Astrocyte (in vitro differentiated cells and primary cell): ENCODE results near the gene CTRB2.

Experiments used
- EZH2 ChIP-seq: IDR thresholded peaks from 2 replicates; pipeline ENCODE4 v1.6.1; 2012; ENCODE audit warnings: mild to moderate bottlenecking, low read length, inconsistent platforms; ENCODE audit not compliant: insufficient read depth
- TF ChIP-seq, protein P1 (sequence below): IDR thresholded peaks from 2 replicates; pipeline ENCODE4 v1.5.1; 2011; ENCODE audit warnings: low read depth, mild to moderate bottlenecking, inconsistent platforms, low read length, moderate library complexity; ENCODE audit not compliant: insufficient read depth

GRCh38 chr16:75188832-75189477 lies 18.0 kb downstream of the CTRB2 start:
- TF ChIP-seq, protein P1, sequence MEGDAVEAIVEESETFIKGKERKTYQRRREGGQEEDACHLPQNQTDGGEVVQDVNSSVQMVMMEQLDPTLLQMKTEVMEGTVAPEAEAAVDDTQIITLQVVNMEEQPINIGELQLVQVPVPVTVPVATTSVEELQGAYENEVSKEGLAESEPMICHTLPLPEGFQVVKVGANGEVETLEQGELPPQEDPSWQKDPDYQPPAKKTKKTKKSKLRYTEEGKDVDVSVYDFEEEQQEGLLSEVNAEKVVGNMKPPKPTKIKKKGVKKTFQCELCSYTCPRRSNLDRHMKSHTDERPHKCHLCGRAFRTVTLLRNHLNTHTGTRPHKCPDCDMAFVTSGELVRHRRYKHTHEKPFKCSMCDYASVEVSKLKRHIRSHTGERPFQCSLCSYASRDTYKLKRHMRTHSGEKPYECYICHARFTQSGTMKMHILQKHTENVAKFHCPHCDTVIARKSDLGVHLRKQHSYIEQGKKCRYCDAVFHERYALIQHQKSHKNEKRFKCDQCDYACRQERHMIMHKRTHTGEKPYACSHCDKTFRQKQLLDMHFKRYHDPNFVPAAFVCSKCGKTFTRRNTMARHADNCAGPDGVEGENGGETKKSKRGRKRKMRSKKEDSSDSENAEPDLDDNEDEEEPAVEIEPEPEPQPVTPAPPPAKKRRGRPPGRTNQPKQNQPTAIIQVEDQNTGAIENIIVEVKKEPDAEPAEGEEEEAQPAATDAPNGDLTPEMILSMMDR = no peak
- TF ChIP-seq EZH2 = no peak
